H9 (cell line): ENCODE data around the gene IQCK. TPM values are rescaled to one million over a fixed set of nuclear protein-coding genes. Genes with fewer than 3 reads are reported as not detected.

Experiments
- DNase-seq: peaks from one replicate; pipeline ENCODE4 v3.0.0-alpha.2; 2017
- H2AFZ ChIP-seq: one replicate; pipeline ENCODE4 v1.6.1; 2013; ENCODE audit warnings: mild to moderate bottlenecking, low read length, control low read depth, moderate library complexity
- H2AK5ac ChIP-seq: 2 replicates; pipeline ENCODE4 v1.6.1; 2013; ENCODE audit warnings: low read length, control low read depth, mixed read lengths; ENCODE audit not compliant: insufficient read length
- H2BK120ac ChIP-seq: one replicate; pipeline ENCODE4 v1.6.1; 2013; ENCODE audit warnings: low read depth, mild to moderate bottlenecking, low read length, control low read depth, inconsistent platforms; ENCODE audit not compliant: poor library complexity, severe bottlenecking
- H2BK12ac ChIP-seq: 2 replicates; pipeline ENCODE4 v1.6.1; 2013; ENCODE audit warnings: low read length, control low read depth, mixed read lengths, low read depth; ENCODE audit not compliant: insufficient read length
- H2BK15ac ChIP-seq: 2 replicates; pipeline ENCODE4 v1.6.1; 2013; ENCODE audit warnings: low read depth, low read length, control low read depth
- H2BK20ac ChIP-seq: one replicate; pipeline ENCODE4 v1.6.1; 2013; ENCODE audit warnings: low read depth, mild to moderate bottlenecking, low read length, control low read depth, inconsistent platforms; ENCODE audit not compliant: poor library complexity, severe bottlenecking
- H2BK5ac ChIP-seq: 2 replicates; pipeline ENCODE4 v1.6.1; 2013; ENCODE audit warnings: low read length, control low read depth, mixed read lengths; ENCODE audit not compliant: insufficient read length
- H3K14ac ChIP-seq: 2 replicates; pipeline ENCODE4 v1.6.1; 2013; ENCODE audit warnings: low read length, control low read depth; ENCODE audit not compliant: insufficient read depth
- H3K18ac ChIP-seq: 2 replicates; pipeline ENCODE4 v1.6.1; 2013; ENCODE audit warnings: low read depth, mild to moderate bottlenecking, mixed read lengths, low read length, control low read depth; ENCODE audit not compliant: insufficient read length
- H3K23ac ChIP-seq: 2 replicates; pipeline ENCODE4 v1.6.1; 2013; ENCODE audit warnings: low read length, control low read depth, mixed read lengths, low read depth; ENCODE audit not compliant: insufficient read length
- H3K23me2 ChIP-seq: 2 replicates; pipeline ENCODE4 v1.6.1; 2013; ENCODE audit warnings: low read depth, mild to moderate bottlenecking, mixed read lengths, low read length, control low read depth; ENCODE audit not compliant: insufficient read length, poor library complexity, severe bottlenecking
- H3K27ac ChIP-seq: 2 replicates; pipeline ENCODE4 v1.5.1; 2013; ENCODE audit warnings: low read length, control low read depth, mixed read lengths, low read depth; ENCODE audit not compliant: insufficient read length
- H3K27me3 ChIP-seq: 2 replicates; pipeline ENCODE4 v1.6.1; 2013; ENCODE audit warnings: low read length, control low read depth, inconsistent platforms; ENCODE audit not compliant: insufficient read depth
- H3K4ac ChIP-seq: 2 replicates; pipeline ENCODE4 v1.6.1; 2013; ENCODE audit warnings: low read depth, mild to moderate bottlenecking, control low read depth, inconsistent platforms, low read length, moderate library complexity
- H3K4me1 ChIP-seq: 2 replicates; pipeline ENCODE4 v1.6.1; 2013; ENCODE audit warnings: low read length, control low read depth, inconsistent platforms; ENCODE audit not compliant: insufficient read depth
- H3K4me2 ChIP-seq: 2 replicates; pipeline ENCODE4 v1.6.1; 2013; ENCODE audit warnings: low read length, control low read depth, mixed read lengths; ENCODE audit not compliant: insufficient read length, insufficient read depth
- H3K56ac ChIP-seq: 2 replicates; pipeline ENCODE4 v1.6.1; 2013; ENCODE audit warnings: low read depth, mild to moderate bottlenecking, mixed read lengths, low read length, control low read depth; ENCODE audit not compliant: insufficient read length
- H3K79me1 ChIP-seq: 2 replicates; pipeline ENCODE4 v1.6.1; 2013; ENCODE audit warnings: low read depth, mild to moderate bottlenecking, moderate library complexity, low read length, control low read depth, inconsistent platforms; ENCODE audit not compliant: insufficient read depth, poor library complexity, severe bottlenecking
- H3K79me2 ChIP-seq: 2 replicates; pipeline ENCODE4 v1.6.1; 2013; ENCODE audit warnings: low read length, control low read depth, inconsistent platforms; ENCODE audit not compliant: insufficient read depth
- H3K9ac ChIP-seq: 2 replicates; pipeline ENCODE4 v1.6.1; 2013; ENCODE audit warnings: low read length, control low read depth, mixed read lengths; ENCODE audit not compliant: insufficient read length; ENCODE audit errors: extremely low read depth
- H3K9me3 ChIP-seq: one replicate; pipeline ENCODE4 v1.6.1; 2013; ENCODE audit warnings: low read depth, low read length, inconsistent platforms; ENCODE audit not compliant: control insufficient read depth
- H3T11ph ChIP-seq: one replicate; pipeline ENCODE4 v1.6.1; 2013; ENCODE audit warnings: mild to moderate bottlenecking, low read length, control low read depth, inconsistent platforms
- H4K20me1 ChIP-seq: one replicate; pipeline ENCODE4 v1.6.1; 2013; ENCODE audit not compliant: control insufficient read depth, insufficient read length, insufficient read depth
- H4K5ac ChIP-seq: 2 replicates; pipeline ENCODE4 v1.6.1; 2013; ENCODE audit warnings: low read depth, mild to moderate bottlenecking, mixed read lengths, low read length, control low read depth; ENCODE audit not compliant: insufficient read length
- H4K8ac ChIP-seq: replicated peaks from 2 replicates; pipeline ENCODE4 v1.6.1; 2013; ENCODE audit warnings: low read length, control low read depth, mixed read lengths, low read depth; ENCODE audit not compliant: insufficient read length
- H4K91ac ChIP-seq: 2 replicates; pipeline ENCODE4 v1.6.1; 2013; ENCODE audit warnings: low read depth, mild to moderate bottlenecking, moderate library complexity, mixed read lengths, low read length, control low read depth; ENCODE audit not compliant: insufficient read length
- H3K27ac Mint-ChIP-seq, 3 experiments: 2 replicates in 2 of 3; 3 replicates in 1 of 3; pipeline ENCODE4 v1.8.0; 2020 to 2021; ENCODE audit warnings: mixed read lengths in 3 of 3, mild to moderate bottlenecking in 1 of 3, moderate library complexity in 1 of 3
- H3K27me3 Mint-ChIP-seq: 2 replicates; pipeline ENCODE4 v1.8.0; 2021; ENCODE audit warnings: low read depth, mild to moderate bottlenecking, moderate library complexity, mixed read lengths
- H3K36me3 Mint-ChIP-seq, 3 experiments: 2 replicates in 2 of 3; 3 replicates in 1 of 3; pipeline ENCODE4 v1.8.0; 2020 to 2021; ENCODE audit warnings: low read depth in 3 of 3, mixed read lengths in 3 of 3; ENCODE audit not compliant: insufficient read depth in 1 of 3
- H3K4me1 Mint-ChIP-seq, 2 experiments: 2 replicates each; pipeline ENCODE4 v1.8.0; 2020; ENCODE audit warnings: mixed read lengths in 2 of 2
- H3K4me3 Mint-ChIP-seq, 2 experiments: 2 replicates in 1 of 2; 3 replicates in 1 of 2; pipeline ENCODE4 v1.8.0; 2020 to 2021; ENCODE audit warnings: mild to moderate bottlenecking in 2 of 2, mixed read lengths in 2 of 2, moderate library complexity in 1 of 2
- H3K9me3 Mint-ChIP-seq, 2 experiments: 2 replicates in 1 of 2; 3 replicates in 1 of 2; pipeline ENCODE4 v1.8.0; 2020; ENCODE audit warnings: mild to moderate bottlenecking in 2 of 2, mixed read lengths in 2 of 2, moderate library complexity in 1 of 2
- CTCF ChIP-seq: fragments of 200-600 bp; sonication (generic); conservative IDR thresholded peaks from 3 replicates; pipeline ENCODE4 v1.8.0; 2021; ENCODE audit warnings: antibody characterized with exemption, mild to moderate bottlenecking
- WGBS: extraction: QIAGEN DNeasy Blood & Tissue Kit; methylation state at CpG from one replicate; pipeline ENCODE4 v1.1.7; 2013; ENCODE audit warnings: missing lambda C conversion rate, low lambda C conversion rate, mixed read lengths; ENCODE audit not compliant: insufficient read length; ENCODE audit errors: extremely low coverage; 5-methylcytosine and 5-hydroxymethylcytosine counted together
- total RNA-seq: library from RNA; stranded (reverse); gene quantifications from 2 replicates; pipeline ENCODE4 v1.2.1, GENCODE V29; 2021

The IQCK gene
- total RNA-seq, 1 experiment from 2014 or later: 9.0 TPM

- no peak overlapping the region for H3K14ac ChIP-seq
- H3K23ac ChIP-seq: no peak overlapping the region
- no peak overlapping the region for H2BK5ac ChIP-seq
- H2BK120ac ChIP-seq: no peak overlapping the region
- H3K79me1 ChIP-seq: no peaks in the 10 kb centered on the region
- Mint-ChIP-seq H3K9me3 (peaks cover 27 to 29% of the 10 kb centered on the region in 2 experiments), H3K36me3 (peaks cover 10 to 32% (median 16%) of the 10 kb centered on the region in 3 experiments; a peak in 6 of 7 replicates), H3K4me1 (peaks cover 6% of the 10 kb centered on the region in 2 experiments; a peak in 3 of 4 replicates), H3K27me3 (peaks cover 2% of the 10 kb centered on the region; the same call in 1 of the 2 replicates), H3K4me3 (no peak overlapping the region), H3K27ac (0 out of 7 replicates have a peak overlapping the region, but pooled peaks of 1 of the 3 experiments have one; percentile 65)
- peaks cover 10% of the 10 kb centered on the region for H3K9me3 ChIP-seq
- no peak overlapping the region for H3K56ac ChIP-seq
- H3K27me3 ChIP-seq: no peaks in the 10 kb centered on the region
- no peak overlapping the region for H3T11ph ChIP-seq
- no peaks in the 10 kb centered on the region for H3K23me2 ChIP-seq
- no peak overlapping the region for H3K9ac ChIP-seq
- H2BK12ac ChIP-seq: no peak overlapping the region
- H2AK5ac ChIP-seq: no peak overlapping the region
- H3K4me2 ChIP-seq: no peak overlapping the region
- DNase-seq: no peak
- H3K4me1 ChIP-seq: no peaks in the 10 kb centered on the region
- no peak overlapping the region for H2BK15ac ChIP-seq
- no peaks in the 10 kb centered on the region for H3K79me2 ChIP-seq
- no peak overlapping the region for H4K5ac ChIP-seq
- TF ChIP-seq CTCF: no peak
- H2AFZ ChIP-seq: no peak overlapping the region
- H2BK20ac ChIP-seq: no peak overlapping the region
- WGBS: no CpG with 5 or more reads among the region's 13 CpGs
- no peak overlapping the region for H3K18ac ChIP-seq
- no peak overlapping the region for H4K91ac ChIP-seq
- no peak overlapping the region for H3K27ac ChIP-seq
- no peak overlapping the region for H4K8ac ChIP-seq
- no peak overlapping the region for H3K4ac ChIP-seq
- no peaks in the 10 kb centered on the region for H4K20me1 ChIP-seq
These were observed 93.0 kb downstream of the IQCK start for GRCh38 chr16:19810817-19811731.
